Suprapubic skin (tissue), 4 donors: Measurements from ENCODE around the gene NRP1. TPM values are rescaled to one million over a fixed set of nuclear protein-coding genes. Genes with fewer than 3 reads are reported as not detected.

Experiments used
- DNase-seq, 2 donors: peaks; one replicate each; pipeline ENCODE4 v3.0.0-alpha.2; 2019; ENCODE audit warnings: low spot score in 2 of 2
- H3K27ac ChIP-seq: fragments of 200-600 bp; sonication (generic); one replicate; pipeline ENCODE4 v1.5.1; 2019
- H3K27me3 ChIP-seq: fragments of 200-600 bp; sonication (generic); one replicate; pipeline ENCODE4 v1.5.1; 2019
- H3K36me3 ChIP-seq: fragments of 200-600 bp; sonication (generic); one replicate; pipeline ENCODE4 v1.5.1; 2019
- H3K4me1 ChIP-seq: fragments of 200-600 bp; sonication (generic); one replicate; pipeline ENCODE4 v1.5.1; 2019
- H3K4me3 ChIP-seq: fragments of 200-600 bp; sonication (generic); one replicate; pipeline ENCODE4 v1.5.1; 2019; ENCODE audit warnings: mild to moderate bottlenecking
- H3K9me3 ChIP-seq: fragments of 200-600 bp; sonication (generic); one replicate; pipeline ENCODE4 v1.5.1; 2019
- EP300 ChIP-seq: sonication (generic); formaldehyde crosslinking; IDR thresholded peaks from one replicate; pipeline ENCODE4 v1.6.1; 2017; ENCODE audit warnings: antibody characterized with exemption
- POLR2A ChIP-seq, 2 donors: fragments of 450-650 bp; IDR thresholded peaks; one replicate each; pipeline ENCODE4 v1.6.1; 2017; ENCODE audit warnings: antibody characterized with exemption in 2 of 2, mild to moderate bottlenecking in 2 of 2, moderate library complexity in 2 of 2
- POLR2AphosphoS5 ChIP-seq, 3 donors: sonication (generic); formaldehyde crosslinking; IDR thresholded peaks; one replicate each; pipeline ENCODE4 v1.6.1; 2017; ENCODE audit warnings: antibody characterized with exemption in 3 of 3
- WGBS: methylation state at CpG from one replicate; pipeline ENCODE4 v1.1.5; 2018; 5-methylcytosine and 5-hydroxymethylcytosine counted together
- total RNA-seq, 4 donors: library from RNA; depleted of rRNA; stranded (reverse); fragments of >200 nt; gene quantifications; one replicate each; pipeline ENCODE4 v1.1.0, GENCODE V29; 2016
- TF ChIP-seq, protein P1 (sequence below), 2 donors: fragments of 200-600 bp in 1 of 2; fragments of 450-650 bp in 1 of 2; sonication (generic) in 1 of 2; IDR thresholded peaks; one replicate each; pipeline ENCODE4 v1.5.1; 2016 to 2019; ENCODE audit warnings: antibody characterized with exemption in 2 of 2, mild to moderate bottlenecking in 1 of 2, moderate library complexity in 1 of 2

Gene NRP1
- total RNA-seq, 4 donors from 2014 or later = 9.5 to 23.7 (median 18.2) TPM

- H3K4me1 ChIP-seq = peaks cover 3% of the 10 kb centered on the region
- 63% methylated on average over 2 of the region's 2 CpGs for WGBS
Observed at GRCh38 chr10:33229949-33230267, 104.6 kb downstream of the NRP1 start.

GRCh38 chr10:33229252-33229948 is 105.1 kb downstream of the NRP1 start:
- no peaks in the 10 kb centered on the region for H3K9me3 ChIP-seq
- H3K27ac ChIP-seq = no peak overlapping the region

More at GRCh38 chr10:33229949-33230267, 104.6 kb downstream of the NRP1 start:
- TF ChIP-seq, protein P1, sequence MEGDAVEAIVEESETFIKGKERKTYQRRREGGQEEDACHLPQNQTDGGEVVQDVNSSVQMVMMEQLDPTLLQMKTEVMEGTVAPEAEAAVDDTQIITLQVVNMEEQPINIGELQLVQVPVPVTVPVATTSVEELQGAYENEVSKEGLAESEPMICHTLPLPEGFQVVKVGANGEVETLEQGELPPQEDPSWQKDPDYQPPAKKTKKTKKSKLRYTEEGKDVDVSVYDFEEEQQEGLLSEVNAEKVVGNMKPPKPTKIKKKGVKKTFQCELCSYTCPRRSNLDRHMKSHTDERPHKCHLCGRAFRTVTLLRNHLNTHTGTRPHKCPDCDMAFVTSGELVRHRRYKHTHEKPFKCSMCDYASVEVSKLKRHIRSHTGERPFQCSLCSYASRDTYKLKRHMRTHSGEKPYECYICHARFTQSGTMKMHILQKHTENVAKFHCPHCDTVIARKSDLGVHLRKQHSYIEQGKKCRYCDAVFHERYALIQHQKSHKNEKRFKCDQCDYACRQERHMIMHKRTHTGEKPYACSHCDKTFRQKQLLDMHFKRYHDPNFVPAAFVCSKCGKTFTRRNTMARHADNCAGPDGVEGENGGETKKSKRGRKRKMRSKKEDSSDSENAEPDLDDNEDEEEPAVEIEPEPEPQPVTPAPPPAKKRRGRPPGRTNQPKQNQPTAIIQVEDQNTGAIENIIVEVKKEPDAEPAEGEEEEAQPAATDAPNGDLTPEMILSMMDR (IDR thresholded peaks at IDR 0.05) = no peak
- TF ChIP-seq POLR2AphosphoS5 (IDR thresholded peaks at IDR 0.05) = no peak
- TF ChIP-seq POLR2A (IDR thresholded peaks at IDR 0.05) = no peak
- TF ChIP-seq EP300 = no peak
- no peak overlapping the region for H3K27ac ChIP-seq
- H3K4me3 ChIP-seq = no peak overlapping the region
- no peaks in the 10 kb centered on the region for H3K27me3 ChIP-seq
- DNase-seq = no peak
- H3K36me3 ChIP-seq = peaks cover 15% of the 10 kb centered on the region
- H3K9me3 ChIP-seq = no peaks in the 10 kb centered on the region

DNA sequence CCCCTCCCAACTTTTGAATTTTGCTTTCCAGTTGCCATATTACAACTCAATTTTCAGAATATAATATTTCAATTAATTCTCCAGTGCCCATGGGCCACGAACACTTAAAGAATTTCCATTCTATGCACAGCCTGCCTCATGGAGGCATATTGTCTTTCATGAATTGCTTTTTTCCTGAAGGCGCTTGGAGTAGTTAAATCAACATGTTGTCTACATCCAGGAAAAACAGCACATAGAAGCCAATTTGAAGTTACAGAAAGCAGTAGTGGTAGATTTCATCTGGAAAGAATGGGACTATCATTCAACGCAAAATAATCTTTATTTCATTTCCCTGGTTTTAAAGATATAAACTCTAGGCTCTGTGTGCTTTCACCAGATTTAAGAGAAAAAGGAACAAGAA is 106.0 kb downstream of the NRP1 start:
- H3K27me3 ChIP-seq = no peaks in the 10 kb centered on the region
- H3K36me3 ChIP-seq = peaks cover 28% of the 10 kb centered on the region
- H3K9me3 ChIP-seq = no peaks in the 10 kb centered on the region
- no peaks in the 10 kb centered on the region for H3K4me1 ChIP-seq
- DNase-seq = no peak
- no peak for TF ChIP-seq POLR2A (IDR thresholded peaks at IDR 0.05)
- TF ChIP-seq, protein P1 (IDR thresholded peaks at IDR 0.05) = no peak
- TF ChIP-seq EP300 = no peak
- no peak for TF ChIP-seq POLR2AphosphoS5 (IDR thresholded peaks at IDR 0.05)
- 92% methylated on average over 3 of the region's 3 CpGs for WGBS
- H3K4me3 ChIP-seq = no peak overlapping the region
- no peak overlapping the region for H3K27ac ChIP-seq

More at GRCh38 chr10:33229252-33229948, 105.1 kb downstream of the NRP1 start:
- no peak for TF ChIP-seq EP300
- TF ChIP-seq POLR2A (IDR thresholded peaks at IDR 0.05) = no peak
- TF ChIP-seq, protein P1 (IDR thresholded peaks at IDR 0.05) = no peak
- TF ChIP-seq POLR2AphosphoS5 (IDR thresholded peaks at IDR 0.05) = no peak
- H3K4me3 ChIP-seq = no peak overlapping the region
- no peaks in the 10 kb centered on the region for H3K27me3 ChIP-seq
- DNase-seq = no peak
- H3K36me3 ChIP-seq = peaks cover 20% of the 10 kb centered on the region
- peaks cover under 1% of the 10 kb centered on the region for H3K4me1 ChIP-seq
- 85% methylated on average over 3 of the region's 3 CpGs for WGBS

DNA sequence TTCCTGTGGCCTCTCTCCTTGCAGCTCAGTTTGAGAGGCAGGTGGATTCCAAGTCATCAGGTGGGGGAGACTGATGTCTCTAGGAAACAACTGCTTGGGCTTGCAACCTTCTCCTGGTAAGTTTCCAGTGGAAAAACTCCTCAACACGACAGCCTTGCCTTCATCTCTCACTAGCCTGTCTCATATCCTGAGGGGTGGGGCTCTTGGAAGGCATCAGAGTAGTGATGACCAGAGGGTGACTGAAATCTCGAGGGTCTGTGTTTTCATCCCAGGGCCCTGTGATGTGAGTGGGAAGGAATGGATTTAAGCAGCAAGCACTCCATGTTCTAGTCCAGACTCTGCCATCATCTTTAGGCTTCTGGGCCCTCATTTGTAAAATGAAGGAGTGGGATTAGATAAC is 107.0 kb downstream of the NRP1 start:
- TF ChIP-seq, protein P1 (IDR thresholded peaks at IDR 0.05) = no peak
- TF ChIP-seq EP300 = no peak
- TF ChIP-seq POLR2AphosphoS5 (IDR thresholded peaks at IDR 0.05) = no peak
- no peak for TF ChIP-seq POLR2A (IDR thresholded peaks at IDR 0.05)
- no peaks in the 10 kb centered on the region for H3K4me1 ChIP-seq
- H3K27me3 ChIP-seq = no peaks in the 10 kb centered on the region
- DNase-seq = no peak
- 49% methylated on average over 2 of the region's 2 CpGs for WGBS
- H3K4me3 ChIP-seq = no peak overlapping the region
- H3K36me3 ChIP-seq = peaks cover 34% of the 10 kb centered on the region
- no peak overlapping the region for H3K27ac ChIP-seq
- H3K9me3 ChIP-seq = no peaks in the 10 kb centered on the region

DNA sequence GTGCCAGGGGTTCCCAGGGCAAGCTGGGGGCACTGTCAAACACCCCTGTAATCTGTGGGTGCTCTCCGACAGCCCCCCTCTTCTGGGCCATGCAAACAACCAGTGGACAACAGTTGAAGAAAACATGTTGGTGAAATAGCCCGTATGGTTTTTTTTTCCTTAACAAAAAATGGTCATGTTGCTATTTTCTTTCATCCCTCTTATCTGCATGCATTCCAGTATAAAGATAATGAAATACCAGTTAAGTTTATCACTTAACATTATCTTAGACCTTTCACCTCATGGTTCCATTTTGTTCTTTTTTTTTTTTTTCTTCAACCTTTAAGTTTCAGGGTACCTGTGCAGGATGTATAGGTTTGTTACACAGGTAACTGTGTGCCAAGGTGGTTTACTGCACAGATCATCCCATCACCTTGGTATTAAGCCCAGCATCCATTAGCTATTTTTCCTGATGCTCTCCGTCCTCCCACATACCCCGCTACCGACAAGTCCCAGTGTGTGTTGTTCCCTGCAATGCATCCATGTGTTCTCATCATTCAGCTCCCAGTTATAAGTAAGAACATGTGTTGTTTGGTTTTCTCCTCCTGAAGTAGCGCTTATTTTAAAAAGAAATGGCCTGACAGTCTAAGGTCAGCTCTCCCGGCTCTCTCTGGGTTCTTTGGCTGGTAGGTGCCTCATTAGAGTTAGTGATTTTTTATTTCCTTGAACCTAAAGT is 110.1 kb downstream of the NRP1 start:
- 77% methylated on average over 7 of the region's 7 CpGs for WGBS
- Histone ChIP-seq H3K27ac (no peak overlapping the region), H3K36me3 (peaks cover 39% of the 10 kb centered on the region), H3K4me1 (no peaks in the 10 kb centered on the region), H3K4me3 (no peak overlapping the region), H3K9me3 (no peaks in the 10 kb centered on the region), H3K27me3 (no peaks in the 10 kb centered on the region)
- TF ChIP-seq EP300 (no peak), POLR2A (IDR thresholded peaks at IDR 0.05) (no peak), POLR2AphosphoS5 (IDR thresholded peaks at IDR 0.05) (no peak)
- TF ChIP-seq, protein P1 (IDR thresholded peaks at IDR 0.05) = no peak
- DNase-seq = no peak
